Stomach (tissue), 4 donors: ENCODE results near the gene FBRSL1.

Experiments used
- CTCF ChIP-seq, 7 experiments: fragments of 450-650 bp in 4 of 7; fragments of 200-600 bp in 3 of 7; sonication (generic) in 3 of 7; IDR thresholded peaks; one replicate each; pipeline ENCODE4 v1.5.1; 2016 to 2019; ENCODE audit warnings: antibody characterized with exemption in 7 of 7, control low read depth in 2 of 7, mild to moderate bottlenecking in 1 of 7
- POLR2AphosphoS5 ChIP-seq, 3 donors: sonication (generic); formaldehyde crosslinking; IDR thresholded peaks; one replicate each; pipeline ENCODE4 v1.6.1; 2016; ENCODE audit warnings: antibody characterized with exemption in 3 of 3

- TF ChIP-seq CTCF (IDR thresholded peaks at IDR 0.05): no peak
- TF ChIP-seq POLR2AphosphoS5 (IDR thresholded peaks at IDR 0.05): no peak
Observed at GRCh38 chr12:132472386-132472785, 17.6 kb upstream of the FBRSL1 start.
